GM23248 (cell line): ENCODE data around the gene ITIH5.

Experiments used
- EZH2 ChIP-seq: fragments of 200-600 bp; sonication (generic); IDR thresholded peaks from 2 replicates; pipeline ENCODE4 v1.6.1; 2018; ENCODE audit warnings: antibody characterized with exemption, mild to moderate bottlenecking; ENCODE audit not compliant: insufficient read depth, poor library complexity, severe bottlenecking
- EZH2phosphoT487 ChIP-seq: fragments of 200-600 bp; sonication (generic); IDR thresholded peaks from 2 replicates; pipeline ENCODE4 v1.6.1; 2018; ENCODE audit warnings: antibody characterized with exemption, moderate library complexity, mild to moderate bottlenecking, low read depth; ENCODE audit not compliant: insufficient read depth

GRCh38 chr10:7544203-7544602, 122.6 kb downstream of the ITIH5 start:
- TF ChIP-seq EZH2, result no peak
- no peak for TF ChIP-seq EZH2phosphoT487
